ENCODE measurements around the gene LILRB1.

GRCh38 chr19:54684527-54684926, 54.2 kb downstream of the LILRB1 start:
- TF ChIP-seq CTCF (IDR thresholded peaks at IDR 0.05) (no peak), POLR2A (IDR thresholded peaks at IDR 0.05) (no peak)

Data from lower leg skin (tissue), 3 donors.